T follicular helper cell (primary cell): ENCODE results near the gene BLOC1S5.
"Not testable (repeated sequence)": the region's sequence is repeated elsewhere in the genome, so short reads cannot be mapped to it uniquely, and the experiment has no call there.

Experiments used
- DNase-seq: peaks from one replicate; pipeline ENCODE4 v3.0.0-alpha.2; 2020; ENCODE audit warnings: low read depth

BLOC1S5 gene

GRCh38 chr6:8082572-8082953 lies 18.4 kb upstream of the BLOC1S5 start:
- DNase-seq = no peak

GRCh38 chr6:8080362-8081151 lies 16.4 kb upstream of the BLOC1S5 start:
- DNase-seq = no peak

GRCh38 chr6:8079126-8079525 lies 14.9 kb upstream of the BLOC1S5 start:
- no peak for DNase-seq

GRCh38 chr6:8077991-8078390 lies 13.8 kb upstream of the BLOC1S5 start:
- DNase-seq = no peak

GRCh38 chr6:8075704-8076103 lies 11.5 kb upstream of the BLOC1S5 start:
- no peak for DNase-seq

GRCh38 chr6:8075185-8075584 lies 11.0 kb upstream of the BLOC1S5 start:
- no peak for DNase-seq

GRCh38 chr6:8074213-8074612 lies 10.0 kb upstream of the BLOC1S5 start:
- DNase-seq = no peak

- DNase-seq = no peak
Observed at GRCh38 chr6:8073758-8074157, 9.6 kb upstream of the BLOC1S5 start.

GRCh38 chr6:8070718-8071117 lies 6.5 kb upstream of the BLOC1S5 start:
- no peak for DNase-seq

GRCh38 chr6:8069631-8070284 lies 5.6 kb upstream of the BLOC1S5 start:
- no peak for DNase-seq

- DNase-seq = no peak
Observed at GRCh38 chr6:8069151-8069550, 5.0 kb upstream of the BLOC1S5 start.

GRCh38 chr6:8066108-8066507 lies 1.9 kb upstream of the BLOC1S5 start:
- DNase-seq = no peak

- no peak for DNase-seq
Observed at GRCh38 chr6:8065519-8065911, 1.3 kb upstream of the BLOC1S5 start.

- DNase-seq = no peak
Observed at GRCh38 chr6:8064638-8065518, 689 bp upstream of the BLOC1S5 start.

- DNase-seq = no peak
Observed at GRCh38 chr6:8061736-8062135, 2.5 kb downstream of the BLOC1S5 start.

- no peak for DNase-seq
Observed at GRCh38 chr6:8060346-8060745, 3.8 kb downstream of the BLOC1S5 start.

- no peak for DNase-seq
Observed at GRCh38 chr6:8059129-8059528, 5.1 kb downstream of the BLOC1S5 start.

GRCh38 chr6:8057793-8058192 lies 6.4 kb downstream of the BLOC1S5 start:
- DNase-seq = no peak

- DNase-seq = no peak
Observed at GRCh38 chr6:8057263-8057662, 6.9 kb downstream of the BLOC1S5 start.

- no peak for DNase-seq
Observed at GRCh38 chr6:8054276-8054675, 9.9 kb downstream of the BLOC1S5 start.

GRCh38 chr6:8047541-8048292 lies 16.5 kb downstream of the BLOC1S5 start:
- DNase-seq = no peak

- DNase-seq = not testable (repeated sequence)
Observed at GRCh38 chr6:8045769-8046168, 18.4 kb downstream of the BLOC1S5 start.
